OCI-LY7 (cell line): ENCODE data around the gene CDCA4. TPM values are rescaled to one million over a fixed set of nuclear protein-coding genes. Genes with fewer than 3 reads are reported as not detected.

Source experiments
- BruUV-seq: library from RNA; stranded (reverse); fragments of 400-500 nt; replicated peaks from 2 replicates; lab custom pipeline; 2021; lab: Mats Ljungman, UMichigan
- CTCF ChIA-PET: fragments of 300-600 bp; sonication (Branson Sonifier 250); formaldehyde crosslinking; loops from one replicate; lab custom pipeline; 2022; ENCODE audit warnings: antibody characterized with exemption; ENCODE audit not compliant: unreplicated experiment; lab: Charles Lee
- POLR2A ChIA-PET: fragments of 300-600 bp; sonication (Branson Sonifier 250); formaldehyde crosslinking; loops from one replicate; lab custom pipeline; 2022; ENCODE audit warnings: antibody characterized with exemption; lab: Charles Lee
- DNase-seq: peaks from one replicate; pipeline ENCODE4 v3.0.0-alpha.2; 2015; ENCODE audit warnings: low spot score
- H2AFZ ChIP-seq: fragments of 200-600 bp; sonication (generic), shearing (Covaris generic); 2 replicates; pipeline ENCODE4 v1.6.1; 2014; ENCODE audit warnings: mild to moderate bottlenecking, antibody characterized with exemption, low read length, moderate library complexity
- H3K27ac ChIP-seq: fragments of 200-600 bp; sonication (generic); 2 replicates; pipeline ENCODE4 v1.5.1; 2014; ENCODE audit warnings: mixed run types, low read depth, mild to moderate bottlenecking, moderate library complexity, low read length, inconsistent platforms; ENCODE audit not compliant: poor library complexity, severe bottlenecking
- H3K36me3 ChIP-seq: fragments of 200-600 bp; sonication (generic); 2 replicates; pipeline ENCODE4 v1.6.1; 2014; ENCODE audit warnings: mild to moderate bottlenecking, antibody characterized with exemption, low read length, moderate library complexity, mixed read lengths; ENCODE audit not compliant: insufficient read depth
- H3K4me1 ChIP-seq: fragments of 200-600 bp; sonication (generic); 2 replicates; pipeline ENCODE4 v1.5.1; 2014; ENCODE audit warnings: mild to moderate bottlenecking, low read length; ENCODE audit not compliant: insufficient read depth, poor library complexity, severe bottlenecking
- H3K4me2 ChIP-seq: fragments of 200-600 bp; sonication (generic); 2 replicates; pipeline ENCODE4 v1.6.1; 2014; ENCODE audit warnings: mild to moderate bottlenecking, low read length
- H3K4me3 ChIP-seq: fragments of 200-600 bp; sonication (generic); 2 replicates; pipeline ENCODE4 v1.5.1; 2014; ENCODE audit warnings: mild to moderate bottlenecking, low read depth, low read length; ENCODE audit not compliant: poor library complexity, severe bottlenecking
- H3K79me2 ChIP-seq: fragments of 200-600 bp; sonication (generic); 2 replicates; pipeline ENCODE4 v1.6.1; 2016; ENCODE audit warnings: low read depth, mild to moderate bottlenecking, low read length, moderate library complexity, mixed read lengths; ENCODE audit not compliant: insufficient read depth
- H3K9me2 ChIP-seq: fragments of 200-600 bp; sonication (generic); 2 replicates; pipeline ENCODE4 v1.6.1; 2016; ENCODE audit warnings: mild to moderate bottlenecking, low read length, mixed read lengths; ENCODE audit not compliant: insufficient read depth
- H3K9me3 ChIP-seq: fragments of 200-600 bp; sonication (generic); 2 replicates; pipeline ENCODE4 v1.6.1; 2014; ENCODE audit warnings: mild to moderate bottlenecking, mixed run types, low read length, mixed read lengths
- H4K20me1 ChIP-seq: fragments of 200-600 bp; sonication (generic); 2 replicates; pipeline ENCODE4 v1.6.1; 2014; ENCODE audit warnings: mild to moderate bottlenecking, antibody characterized with exemption, low read length, moderate library complexity, mixed read lengths; ENCODE audit not compliant: insufficient read depth
- CTCF ChIP-seq: fragments of 200-600 bp; sonication (generic); conservative IDR thresholded peaks from 2 replicates; pipeline ENCODE4 v1.5.1; 2014; ENCODE audit warnings: mild to moderate bottlenecking, antibody characterized with exemption, low read length, moderate library complexity, mixed read lengths
- EZH2phosphoT487 ChIP-seq: fragments of 200-600 bp; sonication (generic); IDR thresholded peaks from 2 replicates; pipeline ENCODE4 v1.6.1; 2018; ENCODE audit warnings: low read depth, borderline replicate concordance, mild to moderate bottlenecking, mixed run types, antibody characterized with exemption, low read length, moderate library complexity, mixed read lengths
- intact Hi-C: fragments of 100-400 bp; cut with micrococcal nuclease; formaldehyde crosslinking; loops from one replicate; pipeline ENCODE4 v1.10.0; 2022; ENCODE audit not compliant: unreplicated experiment
- total RNA-seq, 2 experiments: library from RNA; depleted of rRNA in 1 of 2; stranded (reverse); fragments of >200 nt in 1 of 2; shearing (Covaris generic) in 1 of 2; gene quantifications; 2 replicates each; pipeline ENCODE4 v1.2.3, GENCODE V29; 2014 to 2022

Gene CDCA4
- total RNA-seq, 2 experiments from 2014 or later = 74.0 to 109 TPM

GRCh38 chr14:104982548-104983230 is 38.2 kb downstream of the CDCA4 start:
- no peak overlapping the region for H3K4me2 ChIP-seq
- no TSS peak for BruUV-seq
- no peaks in the 10 kb centered on the region for H4K20me1 ChIP-seq
- H3K9me3 ChIP-seq = no peaks in the 10 kb centered on the region
- H3K79me2 ChIP-seq = no peaks in the 10 kb centered on the region
- CTCF ChIA-PET = no interaction called here
- H3K36me3 ChIP-seq = no peaks in the 10 kb centered on the region
- no peak overlapping the region for H2AFZ ChIP-seq
- no peak overlapping the region for H3K27ac ChIP-seq
- no peaks in the 10 kb centered on the region for H3K9me2 ChIP-seq
- H3K4me1 ChIP-seq = peaks cover 3% of the 10 kb centered on the region
- intact Hi-C loops = no loop called here
- POLR2A ChIA-PET = interaction anchor here (0.5 kb wide), 1 partner anchor 9 kb away, joined by 3 read pairs; no protein-coding TSS in a partner anchor
- H3K4me3 ChIP-seq = no peak overlapping the region
- TF ChIP-seq EZH2phosphoT487 (no peak), CTCF (no peak)
- no peak for DNase-seq

- TF ChIP-seq CTCF (no peak), EZH2phosphoT487 (no peak)
- Histone ChIP-seq H3K36me3 (no peaks in the 10 kb centered on the region), H4K20me1 (no peaks in the 10 kb centered on the region), H3K27ac (no peak overlapping the region), H3K4me3 (no peak overlapping the region), H3K79me2 (no peaks in the 10 kb centered on the region), H3K9me3 (no peaks in the 10 kb centered on the region), H3K9me2 (no peaks in the 10 kb centered on the region), H3K4me1 (peaks cover 3% of the 10 kb centered on the region), H2AFZ (no peak overlapping the region), H3K4me2 (no peak overlapping the region)
- CTCF ChIA-PET = no interaction called here
- BruUV-seq = no TSS peak
- POLR2A ChIA-PET = no interaction called here
- DNase-seq = no peak
- intact Hi-C loops = no loop called here
These were observed 39.0 kb downstream of the CDCA4 start for GRCh38 chr14:104981699-104982541.
